GM12872 (cell line): ENCODE results near the gene PRICKLE2.

Experiments
- CTCF ChIP-seq: IDR thresholded peaks from 3 replicates; pipeline ENCODE4 v1.5.1; 2011; ENCODE audit warnings: low read depth, mild to moderate bottlenecking, low read length, moderate library complexity; ENCODE audit not compliant: insufficient read depth

Gene PRICKLE2

GRCh38 chr3:64268926-64269325, 43.7 kb upstream of the PRICKLE2 start:
- TF ChIP-seq CTCF = no peak

DNA sequence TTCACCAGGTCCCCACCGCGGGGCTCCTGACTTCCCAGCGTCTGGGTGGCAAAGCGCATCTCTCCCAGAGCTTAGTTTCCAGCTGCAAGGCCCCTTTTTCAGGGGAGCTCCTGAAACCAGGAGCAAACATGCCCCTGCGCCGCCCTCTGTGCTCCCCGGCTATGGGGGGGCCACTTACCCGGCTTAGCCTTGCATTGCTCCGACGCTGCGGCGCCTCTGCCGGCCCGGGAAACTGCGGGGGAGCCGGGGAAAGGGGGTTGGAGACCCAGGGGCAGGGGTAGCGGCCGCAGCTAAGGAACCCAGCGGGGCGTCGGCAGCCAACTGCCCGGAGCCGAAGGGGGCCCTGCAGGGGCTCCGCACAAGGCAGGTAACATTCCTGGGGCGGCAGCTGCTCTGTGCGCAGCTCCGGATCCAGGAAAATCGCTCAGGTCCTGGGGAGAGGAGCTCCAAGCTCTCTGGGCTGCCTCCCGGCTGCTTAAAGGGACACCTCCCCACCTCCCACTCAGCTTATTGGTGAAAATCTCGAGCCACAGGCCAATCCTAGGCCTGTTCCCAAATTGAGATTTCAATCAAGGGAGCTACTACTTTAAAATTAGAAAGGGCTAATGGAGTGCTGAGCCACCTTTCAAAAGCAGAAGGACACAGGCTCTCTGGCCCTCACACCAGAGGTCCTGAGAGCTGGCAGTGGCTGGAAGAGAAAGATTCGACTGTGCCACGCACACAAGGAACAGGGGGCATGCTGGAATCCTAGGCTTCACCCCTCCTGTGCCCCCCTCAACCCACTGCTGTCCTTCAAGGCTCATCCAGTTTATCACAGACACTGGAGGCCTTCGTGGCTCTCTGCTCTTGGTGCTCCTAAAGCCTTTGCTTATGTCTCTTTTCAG, 42.7 kb upstream of the PRICKLE2 start:
- no peak for TF ChIP-seq CTCF

DNA sequence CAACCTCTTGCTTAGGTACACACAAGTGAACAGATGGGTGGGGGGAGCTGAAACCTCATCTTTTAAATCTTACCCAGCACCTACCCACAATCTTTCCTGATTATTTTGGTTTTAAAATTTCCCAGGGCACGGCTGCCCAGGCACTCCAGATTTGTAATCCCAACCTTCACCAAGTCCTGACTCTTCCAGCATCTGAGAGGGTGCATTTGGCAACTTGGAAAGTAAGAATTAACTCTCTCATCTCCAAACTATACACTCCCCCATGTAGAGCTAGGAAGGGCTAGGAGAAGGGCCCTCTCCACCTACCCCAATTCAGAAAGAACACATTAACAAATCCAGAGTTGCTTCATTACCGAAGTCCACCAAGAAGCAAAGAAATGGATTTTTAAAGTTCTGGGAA, 41.7 kb upstream of the PRICKLE2 start:
- TF ChIP-seq CTCF = no peak

DNA sequence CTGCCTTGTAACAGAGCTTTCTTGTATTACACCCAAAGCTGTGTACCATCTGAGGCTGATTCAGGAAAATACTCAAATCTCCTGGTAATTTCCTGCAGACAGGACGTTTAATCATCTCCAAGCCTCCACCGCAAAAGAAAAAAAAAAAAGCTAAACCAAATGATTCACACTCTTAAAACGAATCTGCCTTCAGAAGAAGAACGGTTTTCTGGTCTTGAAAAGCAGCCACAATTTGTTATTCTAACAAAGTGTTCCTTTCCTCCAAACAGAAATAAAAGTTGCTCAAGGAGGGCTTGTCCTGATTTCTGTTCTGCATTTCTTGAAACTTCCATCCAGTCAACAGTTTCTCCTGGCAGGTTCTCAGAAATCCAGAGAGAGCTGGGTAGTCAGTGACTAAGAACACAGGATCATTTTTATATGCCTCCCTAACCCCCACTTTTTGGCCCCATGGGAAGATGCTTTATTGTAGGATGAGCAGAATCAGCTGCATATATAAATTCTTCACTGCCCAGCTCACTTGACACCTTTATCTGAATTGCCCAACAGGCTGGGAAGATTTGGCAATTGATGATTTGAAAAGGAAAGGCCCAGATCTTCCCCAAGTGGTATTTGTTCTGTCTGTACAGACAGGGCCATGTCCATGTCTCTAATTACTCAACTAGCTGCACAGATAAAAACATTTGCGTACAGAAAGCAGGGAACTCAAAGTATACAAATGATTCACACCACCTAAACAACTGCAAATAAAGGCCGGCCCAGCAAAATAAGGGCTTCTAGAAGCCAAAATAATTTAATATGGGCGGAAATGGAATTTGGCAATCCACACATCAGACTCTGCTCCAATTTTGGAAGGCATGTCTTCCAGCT, 41.0 kb upstream of the PRICKLE2 start:
- TF ChIP-seq CTCF = no peak

DNA sequence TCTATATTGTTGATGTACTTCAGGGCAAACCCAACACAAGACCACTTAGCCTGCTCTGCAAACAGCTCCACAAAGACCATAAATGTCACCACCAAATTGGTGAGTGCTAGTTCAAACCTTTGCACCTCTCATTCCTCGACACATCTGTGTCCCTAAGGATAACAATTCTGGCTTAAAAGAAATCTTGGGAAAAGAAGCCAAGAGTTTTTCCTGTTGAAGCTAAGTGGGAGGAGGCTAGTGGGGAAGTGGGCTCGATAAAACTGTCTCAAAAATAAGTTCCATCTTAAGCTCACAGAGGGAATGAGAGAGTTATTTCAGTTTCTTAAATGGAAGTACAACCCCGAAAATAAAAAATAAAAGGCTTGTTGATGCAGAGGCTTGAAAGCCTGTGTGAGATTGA, 40.4 kb upstream of the PRICKLE2 start:
- no peak for TF ChIP-seq CTCF

GRCh38 chr3:64264501-64265109, 39.3 kb upstream of the PRICKLE2 start:
- no peak for TF ChIP-seq CTCF

DNA sequence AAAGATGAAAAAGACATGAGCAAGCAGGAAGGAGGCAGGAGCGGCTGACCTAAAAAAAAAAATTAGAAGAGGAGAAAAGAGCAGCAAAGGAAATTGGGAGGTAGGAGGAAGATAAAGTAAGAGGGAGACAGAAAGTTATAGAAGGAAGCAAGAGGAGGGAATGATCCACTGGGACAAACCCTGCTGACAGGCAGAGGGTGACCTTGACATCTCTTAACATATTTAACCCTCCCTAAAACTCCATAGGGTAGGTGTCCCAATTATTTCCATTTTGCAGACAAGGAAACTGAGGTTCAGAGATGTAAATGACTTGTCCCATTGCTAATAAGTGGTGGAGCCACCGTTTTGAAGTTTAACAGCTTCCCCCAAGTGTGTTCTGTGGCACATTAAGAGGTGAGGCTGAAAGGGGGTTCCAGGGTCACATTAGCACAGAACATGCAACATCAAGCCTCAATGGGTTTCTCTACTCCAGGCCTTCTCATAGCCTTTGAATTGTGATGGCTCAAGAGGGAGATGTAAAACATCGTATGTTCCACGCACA, 37.4 kb upstream of the PRICKLE2 start:
- TF ChIP-seq CTCF = no peak
